ENCODE measurements around the gene AP1M1. TPM values are rescaled to one million over a fixed set of nuclear protein-coding genes. Genes with fewer than 3 reads are reported as not detected.

AP1M1 gene
- total and polyA plus RNA-seq, 11 donors: 26.2 to 93.4 (median 47.8) TPM

DNA sequence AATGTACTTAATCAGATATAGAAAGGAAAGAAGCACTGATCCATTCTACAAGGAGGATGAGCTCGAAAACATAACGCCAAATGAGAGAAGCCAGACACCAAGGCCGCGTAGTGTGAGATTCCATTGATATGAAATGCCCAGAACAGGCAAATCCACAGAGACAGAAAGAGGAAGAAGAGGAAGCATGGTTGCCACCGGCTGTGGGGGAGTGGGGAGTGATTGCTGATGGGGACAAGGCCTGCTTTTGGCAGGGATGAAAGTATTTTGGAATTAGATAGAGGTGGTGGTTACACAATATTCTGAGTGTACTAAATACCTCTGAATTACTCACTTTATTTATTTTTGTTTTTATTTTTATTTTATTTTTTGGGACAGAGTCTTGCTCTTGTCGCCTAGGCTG, 76.7 kb downstream of the AP1M1 start:
- Histone ChIP-seq H3K4me1 (peaks cover 0 to 27% (median 7%) of the 10 kb centered on the region in 12 donors), H3K4me3 (no peak overlapping the region), H3K9me3 (no peaks in the 10 kb centered on the region), H3K27me3 (no peaks in the 10 kb centered on the region), H3K27ac (peak overlapping the region in 1 of 12 donors; percentile 80), H3K36me3 (no peaks in the 10 kb centered on the region)
- no peak for TF ChIP-seq POLR2A (IDR thresholded peaks at IDR 0.05)
- TF ChIP-seq, protein P1, sequence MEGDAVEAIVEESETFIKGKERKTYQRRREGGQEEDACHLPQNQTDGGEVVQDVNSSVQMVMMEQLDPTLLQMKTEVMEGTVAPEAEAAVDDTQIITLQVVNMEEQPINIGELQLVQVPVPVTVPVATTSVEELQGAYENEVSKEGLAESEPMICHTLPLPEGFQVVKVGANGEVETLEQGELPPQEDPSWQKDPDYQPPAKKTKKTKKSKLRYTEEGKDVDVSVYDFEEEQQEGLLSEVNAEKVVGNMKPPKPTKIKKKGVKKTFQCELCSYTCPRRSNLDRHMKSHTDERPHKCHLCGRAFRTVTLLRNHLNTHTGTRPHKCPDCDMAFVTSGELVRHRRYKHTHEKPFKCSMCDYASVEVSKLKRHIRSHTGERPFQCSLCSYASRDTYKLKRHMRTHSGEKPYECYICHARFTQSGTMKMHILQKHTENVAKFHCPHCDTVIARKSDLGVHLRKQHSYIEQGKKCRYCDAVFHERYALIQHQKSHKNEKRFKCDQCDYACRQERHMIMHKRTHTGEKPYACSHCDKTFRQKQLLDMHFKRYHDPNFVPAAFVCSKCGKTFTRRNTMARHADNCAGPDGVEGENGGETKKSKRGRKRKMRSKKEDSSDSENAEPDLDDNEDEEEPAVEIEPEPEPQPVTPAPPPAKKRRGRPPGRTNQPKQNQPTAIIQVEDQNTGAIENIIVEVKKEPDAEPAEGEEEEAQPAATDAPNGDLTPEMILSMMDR (IDR thresholded peaks at IDR 0.05): no peak
- ATAC-seq (no peak), DNase-seq (no peak)
- 71 to 80% (median 75%) methylated on average over 6 of the region's 6 CpGs for WGBS, 4 donors
- intact Hi-C loops (cut with DNase I): no loop called here

DNA sequence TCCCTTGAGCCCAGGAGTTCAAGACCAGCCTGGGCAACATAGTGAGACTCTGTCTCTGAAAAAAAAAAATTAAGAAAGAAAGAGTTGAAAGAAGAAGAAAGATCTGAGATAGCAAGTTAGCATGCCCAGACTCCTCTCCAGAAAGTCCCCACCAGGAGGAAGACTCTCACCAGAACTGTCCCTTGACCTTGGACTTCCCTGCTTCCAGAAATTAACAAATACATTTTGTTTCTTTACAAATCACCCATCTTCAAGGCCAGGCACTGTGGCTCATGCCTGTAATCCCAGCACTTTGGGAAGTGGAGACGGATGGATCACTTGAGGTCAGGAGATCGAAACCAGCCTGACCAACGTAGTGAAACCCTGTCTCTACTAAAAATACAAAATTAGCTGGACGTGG, 82.6 kb downstream of the AP1M1 start:
- Histone ChIP-seq H3K27ac (no peak overlapping the region), H3K27me3 (no peaks in the 10 kb centered on the region), H3K4me3 (no peak overlapping the region), H3K36me3 (no peaks in the 10 kb centered on the region), H3K4me1 (peaks cover 6 to 60% (median 28%) of the 10 kb centered on the region in 12 donors), H3K9me3 (no peaks in the 10 kb centered on the region)
- 89 to 92% (median 92%) methylated on average over 4 of the region's 4 CpGs for WGBS, 4 donors
- TF ChIP-seq, protein P1 (IDR thresholded peaks at IDR 0.05): no peak
- TF ChIP-seq POLR2A (IDR thresholded peaks at IDR 0.05): no peak
- DNase-seq (no peak), ATAC-seq (no peak)
- intact Hi-C loops (cut with DNase I): loop anchor here in 2 of 10 donors (5.0 kb wide), 1 partner anchor 42 kb away; the partner anchor contains the start of gene KLF2 (in 2 of the 2)

DNA sequence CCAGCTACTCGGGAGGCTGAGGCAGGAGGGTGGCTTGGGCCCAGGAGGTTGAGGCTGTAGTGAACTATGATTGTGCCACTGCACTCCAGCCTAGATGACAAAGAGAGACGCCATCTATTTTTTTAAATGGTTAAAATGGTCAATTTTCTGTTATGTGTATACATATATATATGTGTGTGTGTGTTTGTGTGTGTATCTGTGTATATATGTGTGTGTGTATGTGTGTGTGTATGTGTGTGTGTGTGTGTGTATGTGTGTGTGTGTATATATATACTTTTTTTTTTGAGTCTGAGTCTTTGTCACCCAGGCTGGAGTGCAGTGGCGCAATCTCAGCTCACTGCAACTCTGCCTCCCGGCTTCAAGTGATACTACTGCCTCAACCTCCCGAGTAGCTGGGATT, 84.0 kb downstream of the AP1M1 start:
- DNase-seq (no peak), ATAC-seq (no peak)
- intact Hi-C loops (cut with DNase I): loop anchor here in 3 of 10 donors (2.0 to 5.0 kb wide), 2 partner anchors 41 to 43 kb away; partner anchors contain the start of gene KLF2 (in 3 of the 3)
- no peaks in the 10 kb centered on the region for H3K27me3 ChIP-seq
- H3K9me3 ChIP-seq: no peaks in the 10 kb centered on the region
- TF ChIP-seq, protein P1 (IDR thresholded peaks at IDR 0.05): no peak
- TF ChIP-seq POLR2A (IDR thresholded peaks at IDR 0.05): no peak
- WGBS, 4 donors: 95 to 97% (median 95%) methylated on average over 5 of the region's 5 CpGs
- no peak overlapping the region for H3K4me3 ChIP-seq
- no peaks in the 10 kb centered on the region for H3K36me3 ChIP-seq
- H3K27ac ChIP-seq: peak overlapping the region in 9 of 12 donors; percentile 92 to 99 (median 97)
- peaks cover 6 to 74% (median 41%) of the 10 kb centered on the region in 12 donors for H3K4me1 ChIP-seq

DNA sequence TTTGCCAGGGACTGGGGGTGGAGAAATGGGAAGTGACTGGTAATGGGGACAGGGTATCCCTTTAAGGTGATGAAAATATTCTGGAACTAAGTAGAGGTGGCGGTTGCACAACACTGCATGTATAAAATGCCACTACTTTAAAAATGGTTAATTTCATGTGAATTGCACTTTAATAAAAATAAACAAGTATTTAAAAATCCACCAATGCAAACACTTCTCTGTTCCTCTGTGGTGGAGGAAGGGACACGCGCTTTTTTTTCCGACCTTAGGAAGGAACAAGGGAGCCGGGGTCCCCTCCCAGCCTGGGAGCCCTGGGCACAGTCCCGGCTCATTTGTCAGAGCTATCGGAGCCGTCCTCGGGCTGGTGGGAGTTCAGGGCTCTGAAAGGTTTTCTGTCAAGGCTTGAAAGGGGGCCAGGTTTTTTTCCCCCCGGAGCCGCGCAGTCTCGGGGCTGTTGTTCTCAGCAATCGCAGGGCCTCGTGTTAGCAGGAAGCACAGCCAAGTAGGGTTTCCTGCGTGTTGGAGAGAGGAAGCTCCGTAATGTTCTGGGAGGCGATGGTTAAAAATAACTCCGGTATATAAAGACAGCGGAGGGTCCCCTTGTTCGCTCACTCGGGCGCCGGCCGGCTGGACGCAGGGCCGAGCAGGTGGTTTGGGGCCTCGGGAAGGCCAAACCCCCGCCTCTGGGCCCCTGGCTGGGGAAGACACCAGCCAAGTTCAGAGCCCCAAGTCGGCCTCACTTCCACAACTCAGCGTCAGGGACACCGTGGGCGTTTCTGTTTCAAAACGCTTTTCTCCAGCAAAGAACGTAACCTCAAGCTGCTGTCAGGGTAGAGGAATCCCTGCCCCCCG, 85.7 kb downstream of the AP1M1 start:
- Histone ChIP-seq H3K36me3 (no peaks in the 10 kb centered on the region), H3K27ac (peak overlapping the region; percentile 92 to 99 (median 97)), H3K9me3 (no peaks in the 10 kb centered on the region), H3K4me3 (peak overlapping the region in 9 of 12 donors; percentile 31 to 44 (median 34)), H3K27me3 (no peaks in the 10 kb centered on the region), H3K4me1 (peaks cover 6 to 85% (median 46%) of the 10 kb centered on the region in 12 donors)
- 2 to 5% (median 3%) methylated on average over 24 to 36 of the region's 36 CpGs for WGBS, 4 donors
- DNase-seq: peak; percentile 87 to 92 (median 91)
- TF ChIP-seq, protein P1 (IDR thresholded peaks at IDR 0.05): no peak
- peak; percentile 82 to 96 for TF ChIP-seq POLR2A (IDR thresholded peaks at IDR 0.05)
- intact Hi-C loops (cut with DNase I): loop anchor here in 4 of 10 donors (1.0 to 5.0 kb wide), 4 partner anchors 24 to 41 kb away; partner anchors contain the start of gene KLF2 (in 3 of the 4)
- ATAC-seq: peak; percentile 89 to 93 (median 91)

Data from heart left ventricle (tissue), 16 donors.